PC-9 (cell line): Measurements from ENCODE around the gene RANBP10. TPM values are rescaled to one million over a fixed set of nuclear protein-coding genes. Genes with fewer than 3 reads are reported as not detected.

Source experiments
- BruUV-seq: library from RNA; stranded (reverse); fragments of 400-500 nt; replicated peaks from 2 replicates; lab custom pipeline; 2021; lab: Mats Ljungman, UMichigan
- CTCF ChIA-PET: fragments of 300-600 bp; sonication (Branson Sonifier 250); formaldehyde crosslinking; loops from one replicate; lab custom pipeline; 2022; ENCODE audit warnings: antibody characterized with exemption; lab: Charles Lee
- POLR2A ChIA-PET: fragments of 300-600 bp; sonication (Branson Sonifier 250); formaldehyde crosslinking; loops from one replicate; lab custom pipeline; 2022; ENCODE audit warnings: antibody characterized with exemption; ENCODE audit not compliant: unreplicated experiment; lab: Charles Lee
- DNase-seq, 2 experiments: peaks; one replicate each; pipeline versions ENCODE4 v3.0.0 to v3.0.0-alpha.2; 2015 to 2022; ENCODE audit warnings: mixed read lengths in 1 of 2
- H2AFZ ChIP-seq: fragments of 200-600 bp; sonication (generic); 2 replicates; pipeline ENCODE4 v1.8.1; 2017; ENCODE audit warnings: antibody characterized with exemption
- H3F3A ChIP-seq: fragments of 200-600 bp; sonication (generic); 2 replicates; pipeline ENCODE4 v1.8.1; 2017; ENCODE audit warnings: antibody characterized with exemption, mild to moderate bottlenecking, low read depth; ENCODE audit not compliant: insufficient read depth
- H3K27ac ChIP-seq: fragments of 200-600 bp; sonication (generic); 2 replicates; pipeline ENCODE4 v1.6.1; 2016; ENCODE audit warnings: mixed run types
- H3K27me3 ChIP-seq: fragments of 200-600 bp; sonication (generic); 2 replicates; pipeline ENCODE4 v1.6.1; 2016; ENCODE audit warnings: low read depth, mixed run types; ENCODE audit not compliant: insufficient read depth
- H3K36me3 ChIP-seq: fragments of 200-600 bp; sonication (generic); 2 replicates; pipeline ENCODE4 v1.6.1; 2016; ENCODE audit warnings: low read depth, mixed run types
- H3K4me1 ChIP-seq: fragments of 200-600 bp; sonication (generic); replicated peaks from 2 replicates; pipeline ENCODE4 v1.6.1; 2016; ENCODE audit warnings: mixed run types; ENCODE audit not compliant: insufficient read depth
- H3K4me2 ChIP-seq: fragments of 200-600 bp; sonication (generic); 2 replicates; pipeline ENCODE4 v1.6.1; 2017; ENCODE audit warnings: mixed run types
- H3K4me3 ChIP-seq: fragments of 200-600 bp; sonication (generic); 2 replicates; pipeline ENCODE4 v1.6.1; 2016; ENCODE audit warnings: mixed run types
- H3K79me2 ChIP-seq: fragments of 200-600 bp; sonication (generic); 2 replicates; pipeline ENCODE4 v1.6.1; 2017; ENCODE audit warnings: low read depth, mixed run types
- H3K9me2 ChIP-seq: fragments of 200-600 bp; sonication (generic); 2 replicates; pipeline ENCODE4 v1.8.1; 2017; ENCODE audit warnings: mild to moderate bottlenecking; ENCODE audit not compliant: insufficient read depth
- H3K9me3 ChIP-seq: fragments of 200-600 bp; sonication (generic); 2 replicates; pipeline ENCODE4 v1.8.1; 2016; ENCODE audit warnings: low read depth; ENCODE audit not compliant: insufficient read depth
- H4K20me1 ChIP-seq: fragments of 200-600 bp; sonication (generic); 2 replicates; pipeline ENCODE4 v1.8.1; 2017; ENCODE audit not compliant: insufficient read depth
- EZH2 ChIP-seq: fragments of 200-600 bp; sonication (generic); IDR thresholded peaks from 2 replicates; pipeline ENCODE4 v1.8.0; 2017; ENCODE audit warnings: antibody characterized with exemption, low read depth
- intact Hi-C: fragments of 100-400 bp; cut with micrococcal nuclease; formaldehyde crosslinking; loops from one replicate; pipeline ENCODE4 v1.10.0; 2022; ENCODE audit not compliant: unreplicated experiment
- total RNA-seq: library from RNA; stranded (reverse); gene quantifications from 2 replicates; pipeline ENCODE4 v1.2.3, GENCODE V29; 2021
- TF ChIP-seq, protein P1 (sequence below): fragments of 200-600 bp; sonication (generic); conservative IDR thresholded peaks from 2 replicates; pipeline ENCODE4 v1.6.1; 2017; ENCODE audit warnings: mixed run types, antibody characterized with exemption, mild to moderate bottlenecking, moderate library complexity

The RANBP10 gene
- total RNA-seq, 1 experiment from 2014 or later, result 21.0 TPM

DNA sequence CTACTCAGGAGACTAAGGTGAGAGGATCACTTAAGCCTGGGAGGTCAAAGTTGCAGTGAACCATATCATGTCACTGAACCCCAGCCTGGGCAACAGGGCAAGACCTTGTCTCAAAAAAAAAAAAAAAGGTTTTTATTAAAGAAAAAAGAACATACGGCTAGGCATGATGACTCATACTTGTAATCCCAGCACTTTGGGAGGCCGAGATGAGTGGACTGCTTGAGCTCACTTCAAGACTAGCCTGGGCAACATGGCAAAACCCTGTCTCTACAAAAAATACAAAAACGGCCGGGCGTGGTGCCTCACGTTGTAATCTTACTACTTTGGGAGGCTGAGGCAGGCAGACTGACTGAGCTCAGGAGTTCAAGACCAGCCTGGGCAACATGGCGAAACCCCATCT, 38.4 kb downstream of the RANBP10 start:
- Histone ChIP-seq H3K4me2 (no peak overlapping the region), H3K27me3 (no peaks in the 10 kb centered on the region), H3K4me3 (no peak overlapping the region), H3K9me3 (no peaks in the 10 kb centered on the region), H2AFZ (no peak overlapping the region), H3F3A (0 out of 2 replicates have a peak, but pooled peaks cover 3% of the 10 kb centered on the region), H3K36me3 (no peaks in the 10 kb centered on the region), H4K20me1 (no peaks in the 10 kb centered on the region), H3K9me2 (no peaks in the 10 kb centered on the region), H3K4me1 (no peaks in the 10 kb centered on the region), H3K79me2 (no peaks in the 10 kb centered on the region), H3K27ac (no peak overlapping the region)
- TF ChIP-seq, protein P1, sequence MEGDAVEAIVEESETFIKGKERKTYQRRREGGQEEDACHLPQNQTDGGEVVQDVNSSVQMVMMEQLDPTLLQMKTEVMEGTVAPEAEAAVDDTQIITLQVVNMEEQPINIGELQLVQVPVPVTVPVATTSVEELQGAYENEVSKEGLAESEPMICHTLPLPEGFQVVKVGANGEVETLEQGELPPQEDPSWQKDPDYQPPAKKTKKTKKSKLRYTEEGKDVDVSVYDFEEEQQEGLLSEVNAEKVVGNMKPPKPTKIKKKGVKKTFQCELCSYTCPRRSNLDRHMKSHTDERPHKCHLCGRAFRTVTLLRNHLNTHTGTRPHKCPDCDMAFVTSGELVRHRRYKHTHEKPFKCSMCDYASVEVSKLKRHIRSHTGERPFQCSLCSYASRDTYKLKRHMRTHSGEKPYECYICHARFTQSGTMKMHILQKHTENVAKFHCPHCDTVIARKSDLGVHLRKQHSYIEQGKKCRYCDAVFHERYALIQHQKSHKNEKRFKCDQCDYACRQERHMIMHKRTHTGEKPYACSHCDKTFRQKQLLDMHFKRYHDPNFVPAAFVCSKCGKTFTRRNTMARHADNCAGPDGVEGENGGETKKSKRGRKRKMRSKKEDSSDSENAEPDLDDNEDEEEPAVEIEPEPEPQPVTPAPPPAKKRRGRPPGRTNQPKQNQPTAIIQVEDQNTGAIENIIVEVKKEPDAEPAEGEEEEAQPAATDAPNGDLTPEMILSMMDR, result no peak
- no peak for TF ChIP-seq EZH2
- no TSS peak for BruUV-seq
- no peak for DNase-seq
- intact Hi-C loops, result no loop called here
- ChIA-PET CTCF (interaction anchor here (0.7 kb wide), 1 partner anchor 92 kb away, joined by 5 read pairs; no protein-coding TSS in a partner anchor), POLR2A (interaction anchor here (0.6 kb wide), 1 partner anchor 1476 kb away, joined by 26 read pairs; no protein-coding TSS in a partner anchor)

DNA sequence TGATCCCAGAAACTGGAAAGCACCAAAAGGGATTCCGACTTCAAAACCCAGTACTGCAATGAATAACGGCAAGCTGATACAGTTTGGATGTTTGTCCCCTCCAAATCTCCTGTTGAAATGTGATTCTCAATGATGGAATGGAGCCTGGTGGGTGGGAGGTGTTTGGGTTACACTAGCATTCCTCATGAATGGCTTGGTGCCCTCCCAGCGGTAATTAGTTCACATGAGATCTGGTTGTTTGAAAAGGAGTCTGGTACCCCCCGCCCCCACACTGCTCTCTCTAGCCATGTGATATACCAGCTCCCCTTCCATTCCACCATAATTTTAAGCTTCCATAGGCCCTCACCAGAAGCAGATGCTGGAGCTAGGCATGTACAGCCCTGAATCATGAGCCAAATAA, 40.1 kb downstream of the RANBP10 start:
- no peak overlapping the region for H2AFZ ChIP-seq
- H3K9me2 ChIP-seq, result no peaks in the 10 kb centered on the region
- H3K4me3 ChIP-seq, result no peak overlapping the region
- CTCF ChIA-PET, result interaction anchor here (0.6 kb wide), 1 partner anchor 204 kb away, joined by 3 read pairs; the partner anchor contains the start of gene CTCF
- intact Hi-C loops, result no loop called here
- no peaks in the 10 kb centered on the region for H3K79me2 ChIP-seq
- H3K9me3 ChIP-seq, result no peaks in the 10 kb centered on the region
- H3F3A ChIP-seq, result 0 out of 2 replicates have a peak, but pooled peaks cover 3% of the 10 kb centered on the region
- POLR2A ChIA-PET, result no interaction called here
- BruUV-seq, result no TSS peak
- no peak overlapping the region for H3K4me2 ChIP-seq
- no peaks in the 10 kb centered on the region for H4K20me1 ChIP-seq
- H3K27me3 ChIP-seq, result no peaks in the 10 kb centered on the region
- TF ChIP-seq, protein P1, result no peak
- TF ChIP-seq EZH2, result no peak
- H3K27ac ChIP-seq, result no peak overlapping the region
- no peak for DNase-seq
- H3K4me1 ChIP-seq, result no peaks in the 10 kb centered on the region
- no peaks in the 10 kb centered on the region for H3K36me3 ChIP-seq

DNA sequence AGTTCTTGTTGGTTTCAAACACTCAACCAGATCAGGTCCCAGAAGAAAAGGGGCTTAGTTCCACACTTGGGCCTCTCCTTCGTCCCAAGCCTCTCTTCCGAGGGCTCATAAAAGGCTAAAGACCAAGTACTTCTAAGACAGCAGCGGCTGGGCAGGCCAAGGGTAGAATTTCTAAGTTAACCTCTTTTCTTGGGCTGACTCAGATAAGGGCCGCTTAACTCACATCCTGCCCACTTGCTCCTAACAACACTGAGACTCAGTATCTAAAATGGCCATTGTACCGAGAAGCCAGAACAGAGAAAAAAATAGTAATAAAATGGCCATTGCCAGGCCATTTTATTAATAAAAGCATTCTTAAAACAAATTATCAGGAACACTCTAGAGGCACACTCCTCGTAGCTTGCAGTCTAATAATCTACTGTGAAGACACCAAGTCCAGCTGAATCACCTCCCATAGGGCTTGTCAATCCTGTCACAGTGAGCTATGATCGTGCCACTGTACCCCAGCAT, 42.1 kb downstream of the RANBP10 start:
- POLR2A ChIA-PET, result no interaction called here

More for the DNA sequence above, 42.1 kb downstream of the RANBP10 start:
- CTCF ChIA-PET, result no interaction called here
- Histone ChIP-seq H3K27me3 (no peaks in the 10 kb centered on the region), H3K27ac (no peak overlapping the region), H2AFZ (no peak overlapping the region), H3K4me1 (no peaks in the 10 kb centered on the region), H4K20me1 (no peaks in the 10 kb centered on the region), H3F3A (0 out of 2 replicates have a peak, but pooled peaks cover 3% of the 10 kb centered on the region), H3K9me2 (no peaks in the 10 kb centered on the region), H3K36me3 (no peaks in the 10 kb centered on the region), H3K4me3 (no peak overlapping the region), H3K4me2 (no peak overlapping the region), H3K9me3 (no peaks in the 10 kb centered on the region), H3K79me2 (no peaks in the 10 kb centered on the region)
- intact Hi-C loops, result no loop called here
- no TSS peak for BruUV-seq
- no peak for DNase-seq
- TF ChIP-seq, protein P1, result no peak
- no peak for TF ChIP-seq EZH2
